IMR-90 (cell line): ENCODE measurements around the gene HPF1. TPM values are rescaled to one million over a fixed set of nuclear protein-coding genes. Genes with fewer than 3 reads are reported as not detected.

ENCODE experiments used
- ATAC-seq: fragments of 200-7000 bp; cut with Tn5 transposase; 2 replicates; pipeline ENCODE4 v1.9.1; 2020; ENCODE audit warnings: low read depth, mild to moderate bottlenecking, moderate library complexity
- BruUV-seq: library from RNA; stranded (reverse); fragments of 400-500 nt; replicated peaks from 2 replicates; lab custom pipeline; 2021; lab: Mats Ljungman, UMichigan
- CTCF ChIA-PET: fragments of 300-600 bp; formaldehyde crosslinking; extraction: SDS; loops from one replicate; lab custom pipeline; 2021; ENCODE audit warnings: antibody characterized with exemption; lab: Yijun Ruan, JAX
- POLR2A ChIA-PET: fragments of 300-600 bp; sonication (Branson Sonifier 250); formaldehyde crosslinking; loops from one replicate; lab custom pipeline; 2022; ENCODE audit warnings: antibody characterized with exemption; ENCODE audit not compliant: unreplicated experiment; lab: Charles Lee
- DNase-seq: peaks from one replicate; pipeline ENCODE4 v3.0.0; 2013
- H2AFZ ChIP-seq: replicated peaks from 2 replicates; pipeline ENCODE3; 2013; ENCODE audit warnings: low read length, mild to moderate bottlenecking; ENCODE audit not compliant: poor library complexity
- H2AK5ac ChIP-seq: 2 replicates; pipeline ENCODE4 v1.6.1; 2013; ENCODE audit warnings: low read depth, low read length, inconsistent platforms
- H2AK9ac ChIP-seq: replicated peaks from 2 replicates; pipeline ENCODE3; 2013; ENCODE audit warnings: mild to moderate bottlenecking, low read depth, low read length, moderate library complexity; ENCODE audit not compliant: poor library complexity
- H2BK120ac ChIP-seq: 2 replicates; pipeline ENCODE4 v1.6.1; 2013; ENCODE audit warnings: low read depth, low read length, inconsistent platforms
- H2BK15ac ChIP-seq: 3 replicates; pipeline ENCODE4 v1.6.1; 2013; ENCODE audit warnings: low read depth, low read length, inconsistent platforms
- H2BK20ac ChIP-seq: 2 replicates; pipeline ENCODE4 v1.6.1; 2013; ENCODE audit warnings: low read depth, mild to moderate bottlenecking, inconsistent platforms, low read length, moderate library complexity
- H2BK5ac ChIP-seq: 2 replicates; pipeline ENCODE4 v1.6.1; 2013; ENCODE audit warnings: mild to moderate bottlenecking, low read depth, low read length, inconsistent platforms; ENCODE audit not compliant: poor library complexity, severe bottlenecking
- H3K14ac ChIP-seq: replicated peaks from 2 replicates; pipeline ENCODE4 v1.6.1; 2013; ENCODE audit warnings: low read depth, low read length, inconsistent platforms
- H3K18ac ChIP-seq: 2 replicates; pipeline ENCODE4 v1.6.1; 2013; ENCODE audit warnings: low read depth, low read length, control low read depth
- H3K23ac ChIP-seq: 2 replicates; pipeline ENCODE4 v1.6.1; 2013; ENCODE audit warnings: low read depth, low read length, inconsistent platforms
- H3K27ac ChIP-seq: 2 replicates; pipeline ENCODE4 v1.5.1; 2013; ENCODE audit warnings: mild to moderate bottlenecking, control low read depth, low read length; ENCODE audit not compliant: insufficient read depth
- H3K27me3 ChIP-seq: 2 replicates; pipeline ENCODE4 v1.6.1; 2013; ENCODE audit warnings: low read length; ENCODE audit not compliant: control insufficient read depth, insufficient read depth
- H3K36me3 ChIP-seq: 2 replicates; pipeline ENCODE4 v1.6.1; 2013; ENCODE audit warnings: low read length, mixed read lengths; ENCODE audit not compliant: control insufficient read depth, insufficient read depth
- H3K4ac ChIP-seq: 2 replicates; pipeline ENCODE4 v1.6.1; 2013; ENCODE audit warnings: low read depth, low read length, inconsistent platforms
- H3K4me1 ChIP-seq: 2 replicates; pipeline ENCODE4 v1.6.1; 2013; ENCODE audit warnings: low read length, mixed read lengths; ENCODE audit not compliant: control insufficient read depth, insufficient read depth
- H3K4me2 ChIP-seq: 2 replicates; pipeline ENCODE4 v1.6.1; 2013; ENCODE audit warnings: low read depth, mild to moderate bottlenecking, control low read depth, low read length, moderate library complexity
- H3K4me3 ChIP-seq: 2 replicates; pipeline ENCODE4 v1.5.1; 2013; ENCODE audit warnings: low read depth, mild to moderate bottlenecking, control low read depth, low read length, moderate library complexity; ENCODE audit not compliant: insufficient read depth
- H3K56ac ChIP-seq: 2 replicates; pipeline ENCODE4 v1.6.1; 2013; ENCODE audit warnings: low read length, inconsistent platforms; ENCODE audit not compliant: insufficient read depth; ENCODE audit errors: extremely low read depth
- H3K79me1 ChIP-seq, 2 experiments: 2 replicates each; pipeline ENCODE4 v1.6.1; 2013; ENCODE audit warnings: low read length in 2 of 2, inconsistent platforms in 1 of 2, low read depth in 1 of 2
- H3K9ac ChIP-seq: 2 replicates; pipeline ENCODE4 v1.6.1; 2013; ENCODE audit warnings: low read depth, low read length, control low read depth
- H3K9me1 ChIP-seq: 2 replicates; pipeline ENCODE4 v1.6.1; 2013; ENCODE audit warnings: low read length, inconsistent platforms; ENCODE audit not compliant: insufficient read depth
- H3K9me3 ChIP-seq: 2 replicates; pipeline ENCODE4 v1.6.1; 2013; ENCODE audit warnings: low read length; ENCODE audit not compliant: control insufficient read depth, insufficient read depth
- H4K20me1 ChIP-seq: 2 replicates; pipeline ENCODE4 v1.6.1; 2013; ENCODE audit warnings: low read length, inconsistent platforms; ENCODE audit not compliant: insufficient read depth
- H4K5ac ChIP-seq: 2 replicates; pipeline ENCODE4 v1.6.1; 2013; ENCODE audit warnings: mild to moderate bottlenecking, low read depth, low read length, control low read depth
- H4K8ac ChIP-seq, 2 experiments: 2 replicates each; pipeline ENCODE4 v1.6.1; 2013; ENCODE audit warnings: low read depth in 2 of 2, low read length in 2 of 2, control low read depth in 1 of 2, inconsistent platforms in 1 of 2
- H4K91ac ChIP-seq: 2 replicates; pipeline ENCODE4 v1.6.1; 2013; ENCODE audit warnings: low read depth, low read length, inconsistent platforms; ENCODE audit not compliant: insufficient read depth
- CEBPB ChIP-seq: IDR thresholded peaks from 2 replicates; pipeline ENCODE4 v1.6.1; 2012; ENCODE audit warnings: low read depth, low read length, improper control_type of control experiment
- ELK1 ChIP-seq: fragments of 150-350 bp; IDR thresholded peaks from 2 replicates; pipeline ENCODE4 v1.6.1; 2016; ENCODE audit warnings: low read depth, mild to moderate bottlenecking, low read length, moderate library complexity, borderline replicate concordance
- MXI1 ChIP-seq: IDR thresholded peaks from 2 replicates; pipeline ENCODE4 v1.6.1; 2012; ENCODE audit warnings: low read depth, mild to moderate bottlenecking, low read length, moderate library complexity, borderline replicate concordance
- RCOR1 ChIP-seq: IDR thresholded peaks from 2 replicates; pipeline ENCODE4 v1.6.1; 2012; ENCODE audit warnings: mild to moderate bottlenecking, low read length, improper control_type of control experiment; ENCODE audit not compliant: insufficient replicate concordance
- SMC3 ChIP-seq: fragments of 150-350 bp; IDR thresholded peaks from 2 replicates; pipeline ENCODE4 v1.6.1; 2016; ENCODE audit warnings: low read depth, mild to moderate bottlenecking, antibody characterized with exemption, low read length, moderate library complexity
- USF2 ChIP-seq: fragments of 150-350 bp; IDR thresholded peaks from 2 replicates; pipeline ENCODE4 v1.6.1; 2017; ENCODE audit warnings: mild to moderate bottlenecking, antibody characterized with exemption, low read length, low read depth
- WGBS, 2 experiments: methylation state at CpG; one replicate each; pipeline versions ENCODE4 v1.1.5 to v1.1.7; 2013; ENCODE audit warnings: missing lambda C conversion rate in 2 of 2; ENCODE audit not compliant: insufficient read length in 1 of 2; ENCODE audit errors: extremely low coverage in 2 of 2; 5-methylcytosine and 5-hydroxymethylcytosine counted together
- dilution Hi-C: fragments of 300-500 bp; cut with HindIII; formaldehyde crosslinking; loops from one replicate; pipeline ENCODE4 v1.14.3; 2018; ENCODE audit warnings: low sequenced_read_pairs; ENCODE audit not compliant: unreplicated experiment
- in situ Hi-C: fragments of 300-500 bp; cut with MboI; formaldehyde crosslinking; loops from 3 replicates; pipeline ENCODE4 v1.14.3; 2019; ENCODE audit warnings: low sequenced_read_pairs, inconsistent platforms, mixed read lengths
- intact Hi-C: fragments of 100-400 bp; cut with micrococcal nuclease; formaldehyde crosslinking; loops from 2 replicates; pipeline ENCODE4 v1.10.0; 2022
- polyA plus RNA-seq, 3 experiments: library from polyadenylated mRNA; depleted of rRNA; stranded (reverse); fragments of >200 nt; gene quantifications; 2 replicates each; pipeline ENCODE4 v1.2.3, GENCODE V29; 2012; ENCODE audit warnings: low replicate concordance in 1 of 3
- total RNA-seq: library from RNA; depleted of rRNA; stranded (reverse); fragments of >200 nt; gene quantifications from 2 replicates; pipeline ENCODE4 v1.2.3, GENCODE V29; 2012

HPF1 gene
- total and polyA plus RNA-seq, 2 of the 4 experiments (the other 2 are of a cell fraction) = 15.2 to 24.9 TPM

- no peak overlapping the region for H2AK5ac ChIP-seq
- peaks cover 5% of the 10 kb centered on the region; the same call in 1 of the 2 replicates for H3K4me1 ChIP-seq
- H3K9me1 ChIP-seq = no peaks in the 10 kb centered on the region; the same call in 1 of the 2 replicates
- no peak overlapping the region for H3K4me3 ChIP-seq
- H3K4me2 ChIP-seq = no peak overlapping the region
- H3K36me3 ChIP-seq = peaks cover 4% of the 10 kb centered on the region
- H2AFZ ChIP-seq = no peak overlapping the region
- no peak overlapping the region for H4K8ac ChIP-seq
- H3K9ac ChIP-seq = no peak overlapping the region
- no peak overlapping the region for H3K4ac ChIP-seq
- WGBS, 2 experiments = no CpG with 5 or more reads among the region's 7 CpGs
- no peak overlapping the region for H3K23ac ChIP-seq
- ChIA-PET POLR2A (no interaction called here), CTCF (interaction anchor here (0.5 kb wide), 1 partner anchor 119 kb away, joined by 3 read pairs; no protein-coding TSS in a partner anchor)
- no peak overlapping the region for H4K5ac ChIP-seq
- intact Hi-C loops = no loop called here
- ATAC-seq (no peak), DNase-seq (no peak)
- in situ Hi-C loops = no loop called here
- H3K56ac ChIP-seq = no peak overlapping the region
- H4K20me1 ChIP-seq = no peaks in the 10 kb centered on the region
- TSS peak; percentile 67 for BruUV-seq
- H2BK15ac ChIP-seq = no peak overlapping the region
- no peak overlapping the region for H2BK120ac ChIP-seq
- no peak overlapping the region for H2BK5ac ChIP-seq
- H3K14ac ChIP-seq = no peak overlapping the region
- no peak overlapping the region for H2BK20ac ChIP-seq
- no peaks in the 10 kb centered on the region for H3K9me3 ChIP-seq
- dilution Hi-C loops = no loop called here
- no peaks in the 10 kb centered on the region for H3K79me1 ChIP-seq
- H4K91ac ChIP-seq = no peak overlapping the region
- TF ChIP-seq ELK1 (no peak), CEBPB (no peak), USF2 (no peak), MXI1 (no peak), SMC3 (no peak), RCOR1 (no peak)
- no peaks in the 10 kb centered on the region for H3K27me3 ChIP-seq
- H3K27ac ChIP-seq = no peak overlapping the region
- no peak overlapping the region for H3K18ac ChIP-seq
- H2AK9ac ChIP-seq = no peak overlapping the region
Measured at GRCh38 chr4:169720529-169720928, 37.2 kb downstream of the HPF1 start.
